ENCODE measurements around the gene TCF7L2. TPM values are rescaled to one million over a fixed set of nuclear protein-coding genes. Genes with fewer than 3 reads are reported as not detected.

Gene TCF7L2
- total and polyA plus RNA-seq, 9 donors = 21.1 to 41.7 (median 34.5) TPM

- no peak for DNase-seq
- Histone ChIP-seq H3K9me3 (no peaks in the 10 kb centered on the region), H3K4me3 (no peak overlapping the region), H3K4me1 (ENCODE audit: insufficient read depth) (peaks cover 17% of the 10 kb centered on the region), H3K36me3 (no peaks in the 10 kb centered on the region), H3K27ac (no peak overlapping the region), H3K27me3 (no peaks in the 10 kb centered on the region)
- no peak for TF ChIP-seq POLR2A (IDR thresholded peaks at IDR 0.05)
- TF ChIP-seq, protein P1, sequence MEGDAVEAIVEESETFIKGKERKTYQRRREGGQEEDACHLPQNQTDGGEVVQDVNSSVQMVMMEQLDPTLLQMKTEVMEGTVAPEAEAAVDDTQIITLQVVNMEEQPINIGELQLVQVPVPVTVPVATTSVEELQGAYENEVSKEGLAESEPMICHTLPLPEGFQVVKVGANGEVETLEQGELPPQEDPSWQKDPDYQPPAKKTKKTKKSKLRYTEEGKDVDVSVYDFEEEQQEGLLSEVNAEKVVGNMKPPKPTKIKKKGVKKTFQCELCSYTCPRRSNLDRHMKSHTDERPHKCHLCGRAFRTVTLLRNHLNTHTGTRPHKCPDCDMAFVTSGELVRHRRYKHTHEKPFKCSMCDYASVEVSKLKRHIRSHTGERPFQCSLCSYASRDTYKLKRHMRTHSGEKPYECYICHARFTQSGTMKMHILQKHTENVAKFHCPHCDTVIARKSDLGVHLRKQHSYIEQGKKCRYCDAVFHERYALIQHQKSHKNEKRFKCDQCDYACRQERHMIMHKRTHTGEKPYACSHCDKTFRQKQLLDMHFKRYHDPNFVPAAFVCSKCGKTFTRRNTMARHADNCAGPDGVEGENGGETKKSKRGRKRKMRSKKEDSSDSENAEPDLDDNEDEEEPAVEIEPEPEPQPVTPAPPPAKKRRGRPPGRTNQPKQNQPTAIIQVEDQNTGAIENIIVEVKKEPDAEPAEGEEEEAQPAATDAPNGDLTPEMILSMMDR (IDR thresholded peaks at IDR 0.05) = no peak
- TF ChIP-seq EP300 (IDR thresholded peaks at IDR 0.05) = no peak
- intact Hi-C loops (cut with DNase I) = no loop called here
- 52 to 62% (median 61%) methylated on average over 5 of the region's 5 CpGs for WGBS, 3 donors
Measured at GRCh38 chr10:113035732-113036312, 85.8 kb downstream of the TCF7L2 start.

DNA sequence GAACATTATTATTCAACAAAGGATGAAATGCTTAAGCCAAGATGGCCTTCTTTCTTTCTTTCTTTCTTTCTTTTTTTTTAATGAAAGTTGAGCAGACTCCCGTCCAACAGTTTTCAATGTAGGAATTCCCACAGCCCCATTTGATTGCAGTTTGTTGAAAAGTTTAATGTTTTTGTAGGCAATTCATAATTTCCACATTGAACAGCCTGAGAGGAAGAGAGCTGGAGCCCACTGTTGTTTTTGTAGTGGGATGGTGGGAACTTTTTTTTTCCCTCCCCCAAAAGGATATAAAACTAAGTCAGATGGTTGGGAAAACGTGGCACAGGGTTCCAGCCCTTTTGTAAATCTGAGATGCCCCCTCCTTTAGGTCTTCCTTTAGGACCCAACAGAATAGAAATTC is 86.6 kb downstream of the TCF7L2 start:
- H3K4me3 ChIP-seq = no peak overlapping the region
- no peaks in the 10 kb centered on the region for H3K9me3 ChIP-seq
- intact Hi-C loops (cut with DNase I) = no loop called here
- H3K27me3 ChIP-seq = no peaks in the 10 kb centered on the region
- TF ChIP-seq EP300 (IDR thresholded peaks at IDR 0.05) (no peak), POLR2A (IDR thresholded peaks at IDR 0.05) (no peak)
- TF ChIP-seq, protein P1 (IDR thresholded peaks at IDR 0.05) = no peak
- 85 to 90% (median 85%) methylated on average over 2 of the region's 2 CpGs for WGBS, 3 donors
- H3K27ac ChIP-seq = no peak overlapping the region
- DNase-seq = no peak
- H3K36me3 ChIP-seq = no peaks in the 10 kb centered on the region
- peaks cover 14% of the 10 kb centered on the region for H3K4me1 ChIP-seq (ENCODE audit: insufficient read depth)

DNA sequence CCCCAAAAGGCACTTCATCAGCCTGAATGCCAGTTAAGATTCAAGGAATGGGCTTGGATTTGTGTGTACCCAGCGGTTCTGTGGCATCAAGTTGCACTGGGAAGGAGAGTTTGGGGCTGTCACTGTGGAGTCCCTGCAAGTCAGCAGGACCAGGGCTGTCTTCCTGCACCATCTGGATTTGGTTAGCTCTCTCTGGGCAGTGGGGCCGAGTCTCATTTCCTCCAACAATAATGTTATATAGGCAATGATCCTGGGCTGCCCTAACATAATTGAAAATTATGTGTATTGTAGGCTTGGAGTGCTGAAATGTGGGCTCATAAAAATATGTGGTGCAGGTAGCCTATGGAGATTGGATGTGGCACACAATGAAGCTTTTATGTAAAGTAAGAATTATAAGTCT is 87.2 kb downstream of the TCF7L2 start:
- Histone ChIP-seq H3K36me3 (no peaks in the 10 kb centered on the region), H3K27ac (no peak overlapping the region), H3K4me3 (no peak overlapping the region), H3K27me3 (no peaks in the 10 kb centered on the region), H3K9me3 (no peaks in the 10 kb centered on the region), H3K4me1 (ENCODE audit: insufficient read depth) (peaks cover 12% of the 10 kb centered on the region)
- TF ChIP-seq POLR2A (IDR thresholded peaks at IDR 0.05) (no peak), EP300 (IDR thresholded peaks at IDR 0.05) (no peak)
- TF ChIP-seq, protein P1 (IDR thresholded peaks at IDR 0.05) = no peak
- 94 to 98% (median 94%) methylated on average over 2 of the region's 2 CpGs for WGBS, 3 donors
- no peak for DNase-seq
- intact Hi-C loops (cut with DNase I) = no loop called here

- no peaks in the 10 kb centered on the region for H3K9me3 ChIP-seq
- intact Hi-C loops (cut with DNase I) = no loop called here
Measured at GRCh38 chr10:113038183-113038582, 88.1 kb downstream of the TCF7L2 start.

More at GRCh38 chr10:113038183-113038582, 88.1 kb downstream of the TCF7L2 start:
- TF ChIP-seq, protein P1 (IDR thresholded peaks at IDR 0.05) = no peak
- TF ChIP-seq POLR2A (IDR thresholded peaks at IDR 0.05) (no peak), EP300 (IDR thresholded peaks at IDR 0.05) (no peak)
- Histone ChIP-seq H3K36me3 (no peaks in the 10 kb centered on the region), H3K4me1 (ENCODE audit: insufficient read depth) (peaks cover 12% of the 10 kb centered on the region), H3K4me3 (no peak overlapping the region), H3K27ac (no peak overlapping the region), H3K27me3 (no peaks in the 10 kb centered on the region)
- 92 to 95% (median 93%) methylated on average over 12 of the region's 12 CpGs for WGBS, 3 donors
- DNase-seq = no peak

Measured in ovary (tissue), 9 donors.